Inferior parietal cortex (tissue), 1 donor: ENCODE data around the gene DLEC1.
"Not testable (repeated sequence)": the region's sequence is repeated elsewhere in the genome, so short reads cannot be mapped to it uniquely, and the experiment has no call there.

ENCODE experiments used
- DNase-seq: peaks from one replicate; pipeline ENCODE4 v3.0.0-alpha.2; 2016; ENCODE audit errors: extremely low spot score

The DLEC1 gene

DNA sequence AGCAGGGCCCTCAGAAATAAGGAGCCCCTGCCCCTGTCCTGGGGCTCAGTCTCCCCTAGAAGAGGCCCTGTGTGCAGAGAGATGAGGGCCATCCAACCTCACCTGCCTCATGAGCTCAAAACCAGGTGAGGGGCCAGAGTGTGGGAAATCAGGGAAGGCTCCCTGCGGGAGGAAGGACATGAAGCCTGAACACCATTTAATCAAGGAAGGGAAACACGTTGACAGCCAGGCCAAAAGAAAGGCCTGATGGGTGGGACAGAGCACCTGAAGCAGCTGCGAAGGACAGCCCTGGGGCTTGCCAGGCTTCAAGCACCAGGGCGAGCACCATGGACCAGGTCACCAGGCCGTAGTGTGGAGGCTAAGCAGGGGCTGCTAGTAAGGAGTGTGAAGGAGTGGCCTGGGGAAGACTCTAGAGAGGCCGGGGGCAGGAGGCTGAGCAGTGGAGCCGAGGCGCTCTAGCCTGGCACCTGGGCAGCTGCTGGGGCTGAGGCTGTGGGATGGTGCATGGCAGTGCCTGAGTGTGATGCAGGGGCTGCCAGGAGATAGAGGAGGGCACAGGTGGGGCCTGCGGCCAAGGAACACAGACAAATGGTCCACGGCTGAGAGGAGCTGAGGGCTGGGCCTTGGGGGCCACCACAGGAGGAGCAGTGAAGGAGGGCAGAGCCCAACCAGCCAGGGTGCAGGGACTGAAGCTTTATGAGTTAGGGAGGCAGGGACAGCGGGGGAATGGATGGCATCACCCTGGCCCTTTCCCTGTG is 81.9 kb downstream of the DLEC1 start:
- no peak for DNase-seq

DNA sequence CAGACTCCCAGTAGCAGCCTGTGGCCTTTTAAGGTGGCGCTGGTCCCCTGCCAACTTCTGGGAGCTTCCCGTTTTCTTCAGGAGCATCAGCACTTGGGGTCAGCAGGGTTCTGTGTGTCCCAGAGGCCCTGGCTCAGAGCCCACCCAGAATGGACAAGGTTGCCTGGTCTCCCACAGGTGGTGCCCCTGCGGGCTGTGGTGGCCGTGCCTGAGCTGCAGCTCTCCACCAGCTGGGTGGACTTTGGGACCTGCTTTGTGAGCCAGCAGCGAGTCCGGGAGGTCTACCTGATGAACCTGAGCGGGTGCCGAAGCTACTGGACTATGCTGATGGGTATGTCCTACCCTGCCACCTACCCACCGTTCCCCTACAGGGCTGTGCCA is 82.4 kb downstream of the DLEC1 start:
- DNase-seq, result no peak

- DNase-seq, result no peak
These were observed 82.9 kb downstream of the DLEC1 start for GRCh38 chr3:38121832-38122461.

DNA sequence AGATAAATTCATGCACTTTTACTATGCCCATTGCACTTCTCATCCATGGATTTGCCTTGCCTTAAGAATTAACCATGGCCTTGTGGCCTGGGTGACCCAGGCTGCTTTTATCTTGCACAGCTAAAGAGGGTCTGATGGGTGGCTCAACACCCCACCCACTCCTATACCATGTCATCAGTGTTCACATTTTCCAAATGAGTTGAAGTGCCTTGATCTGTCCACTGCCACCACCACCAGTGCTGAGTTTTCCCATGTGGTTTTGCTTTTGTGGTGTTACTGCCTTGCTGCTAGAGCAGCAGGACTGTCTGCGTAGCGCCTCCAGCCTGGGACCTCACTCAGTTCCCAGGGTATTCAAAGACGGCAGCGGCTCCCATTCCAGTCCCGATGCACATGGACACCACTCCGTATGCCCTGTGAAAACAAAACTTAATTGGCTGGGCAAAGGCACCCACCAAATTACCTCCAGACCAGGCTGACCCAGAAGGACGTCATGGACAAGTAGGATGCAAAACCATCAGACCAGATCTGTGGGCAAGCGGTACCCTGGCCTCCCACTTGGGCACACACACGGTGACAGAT is 83.8 kb downstream of the DLEC1 start:
- no peak for DNase-seq

DNA sequence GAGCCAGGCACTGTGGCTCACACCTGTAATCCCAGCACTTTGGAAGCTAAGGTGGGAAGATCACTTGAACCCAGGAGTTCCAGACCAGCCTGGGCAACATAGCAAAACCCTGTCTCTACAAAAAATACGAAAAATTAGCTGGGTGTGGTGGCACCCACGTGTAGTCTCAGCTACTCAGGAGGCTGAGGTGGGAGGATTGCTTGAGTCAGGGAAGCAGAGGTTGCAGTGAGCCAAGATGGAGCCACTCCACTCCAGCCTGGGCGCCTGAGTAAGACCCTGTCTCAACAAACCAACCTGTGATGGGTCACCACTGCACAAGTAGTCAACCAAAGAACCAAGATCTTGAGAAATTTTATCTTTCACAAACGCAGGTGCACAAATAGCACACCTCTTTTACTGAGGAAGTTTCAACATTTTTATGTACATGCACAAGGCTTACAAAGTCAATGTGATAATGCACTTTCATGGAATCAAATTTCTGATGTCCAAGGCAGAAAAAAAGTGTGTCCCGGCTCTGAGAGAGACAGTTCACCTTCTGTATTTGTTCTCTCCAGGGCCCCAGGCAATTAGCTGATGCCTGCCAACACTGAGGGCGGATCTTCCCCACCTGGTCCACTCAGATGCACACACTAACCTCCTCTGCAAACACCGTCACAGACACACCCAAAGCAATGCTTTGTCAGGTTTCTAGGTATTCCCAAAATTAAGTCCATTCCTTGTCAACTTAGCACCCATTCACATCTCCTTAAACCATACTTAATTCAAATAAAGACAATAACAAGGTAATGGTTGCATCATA is 85.5 kb downstream of the DLEC1 start:
- no peak for DNase-seq

DNA sequence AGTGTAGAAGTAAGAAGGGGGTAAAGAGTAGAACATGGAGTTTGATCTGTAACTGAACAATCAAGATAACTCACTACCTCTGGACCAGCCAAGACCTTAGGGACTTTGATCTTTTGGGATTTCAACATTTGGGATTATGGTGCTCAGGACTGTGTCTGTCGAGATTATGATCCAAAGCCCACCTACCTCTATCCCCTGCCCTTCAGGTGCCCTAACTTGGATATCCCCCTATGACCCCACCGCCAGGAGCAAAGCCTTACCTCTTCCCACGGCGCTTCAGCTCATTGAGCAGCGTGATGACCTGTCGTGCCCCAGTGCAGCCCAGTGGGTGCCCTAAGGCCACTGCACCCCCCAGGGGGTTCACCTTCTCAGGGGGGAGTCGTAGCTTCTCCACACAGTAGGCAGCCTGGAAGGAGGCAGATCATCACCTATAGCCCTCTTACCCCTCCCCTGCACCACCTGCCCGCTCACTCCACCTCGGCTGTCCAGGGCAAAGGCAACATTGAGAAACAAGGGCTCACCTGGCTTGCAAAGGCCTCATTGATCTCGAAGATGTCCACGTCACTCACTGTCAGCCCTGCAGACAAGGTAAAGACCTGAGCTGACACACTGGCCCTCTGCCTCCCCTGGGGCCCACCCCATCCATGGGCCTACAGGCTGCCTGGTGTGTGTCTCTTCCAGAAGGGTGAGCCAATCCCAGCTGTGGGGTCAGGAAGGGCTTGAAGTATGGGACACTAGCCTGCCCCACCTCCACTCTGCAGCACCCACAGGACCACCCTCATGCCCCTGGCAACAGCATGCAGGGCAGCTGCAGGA is 86.5 kb downstream of the DLEC1 start:
- no peak for DNase-seq

DNA sequence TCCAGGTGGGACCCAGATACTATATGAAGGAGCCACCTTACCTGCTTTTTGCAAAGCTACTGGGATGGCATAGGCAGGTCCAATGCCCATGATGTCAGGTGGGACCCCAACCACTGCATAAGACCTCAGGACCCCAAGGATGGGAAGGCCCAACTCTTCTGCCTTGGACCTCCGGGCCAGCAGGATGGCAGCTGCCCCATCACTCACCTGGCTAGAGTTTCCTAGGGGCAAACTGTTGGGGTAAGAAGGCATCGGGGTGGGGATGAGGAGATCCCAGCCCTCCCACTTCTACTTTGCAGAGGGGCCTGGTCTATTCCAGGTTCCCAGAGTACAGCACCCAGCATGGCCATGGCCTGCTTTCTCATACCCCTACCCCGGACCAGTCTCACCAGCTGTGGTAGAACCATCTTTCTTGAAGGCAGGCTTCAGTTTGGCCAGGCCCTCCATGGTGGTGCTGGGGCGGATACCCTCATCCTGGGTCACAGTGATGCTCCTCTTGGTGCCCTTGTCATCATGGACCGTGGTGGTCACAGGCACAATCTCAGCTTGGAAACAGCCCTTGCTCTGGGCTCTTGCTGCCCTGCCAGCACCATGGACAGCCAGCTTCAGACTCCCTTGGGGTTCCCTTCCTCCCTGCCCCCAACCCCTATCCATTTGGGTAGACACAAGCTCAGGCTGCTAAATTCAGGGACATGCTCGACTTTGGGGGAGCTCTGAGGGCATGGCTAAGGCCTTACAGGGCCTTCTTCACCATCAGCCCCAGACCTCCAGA is 87.3 kb downstream of the DLEC1 start:
- DNase-seq, result no peak

DNA sequence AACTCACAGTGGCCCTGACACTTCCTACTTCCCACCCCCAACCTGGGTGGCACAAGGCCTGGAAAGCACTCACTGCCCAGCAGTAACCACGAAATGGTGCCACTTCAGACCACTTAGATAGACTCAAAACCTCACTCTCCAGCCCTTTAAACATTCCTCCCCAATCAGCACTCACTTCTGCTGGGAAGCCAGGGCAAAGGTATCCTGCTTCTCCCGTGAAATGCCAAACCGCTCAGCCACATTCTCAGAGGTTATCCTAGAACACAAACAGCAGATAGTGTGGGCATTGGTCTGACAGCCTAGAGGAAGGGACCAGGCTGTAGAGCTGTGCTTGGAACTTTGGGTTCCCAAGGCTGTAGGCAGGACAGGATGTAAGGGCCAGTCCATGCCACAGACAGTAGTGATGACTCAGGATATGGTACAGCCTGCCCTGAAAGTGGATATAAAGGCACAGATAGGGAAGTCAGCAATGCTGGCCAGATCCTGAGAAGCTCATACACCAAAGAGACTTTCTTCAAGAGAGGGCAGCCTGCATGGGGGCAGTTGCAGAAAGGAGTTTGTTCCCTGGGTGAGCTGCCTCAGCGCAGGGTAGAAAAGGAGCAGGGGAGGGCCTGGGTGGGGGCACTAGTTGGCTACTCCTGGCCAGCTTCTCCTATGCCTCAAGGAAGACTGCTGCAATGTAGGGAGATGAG is 88.7 kb downstream of the DLEC1 start:
- DNase-seq, result no peak

DNA sequence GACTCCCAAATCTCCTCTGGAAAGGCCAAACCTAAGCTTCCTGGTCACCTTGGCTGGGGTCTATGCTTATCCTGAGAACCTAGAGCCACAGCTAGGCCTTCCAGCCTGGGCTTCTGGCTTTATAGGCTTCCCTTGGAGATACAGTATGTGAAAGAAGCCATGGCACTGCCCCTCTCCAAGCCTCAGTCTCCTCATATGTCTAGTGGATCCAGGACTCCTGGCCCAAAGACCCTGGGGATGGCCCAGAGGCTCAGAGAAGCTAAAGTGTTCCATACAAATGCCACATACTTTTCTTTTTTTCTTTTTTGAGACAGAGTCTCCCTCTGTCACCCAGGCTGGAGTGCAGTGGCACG is 89.3 kb downstream of the DLEC1 start:
- no peak for DNase-seq

DNA sequence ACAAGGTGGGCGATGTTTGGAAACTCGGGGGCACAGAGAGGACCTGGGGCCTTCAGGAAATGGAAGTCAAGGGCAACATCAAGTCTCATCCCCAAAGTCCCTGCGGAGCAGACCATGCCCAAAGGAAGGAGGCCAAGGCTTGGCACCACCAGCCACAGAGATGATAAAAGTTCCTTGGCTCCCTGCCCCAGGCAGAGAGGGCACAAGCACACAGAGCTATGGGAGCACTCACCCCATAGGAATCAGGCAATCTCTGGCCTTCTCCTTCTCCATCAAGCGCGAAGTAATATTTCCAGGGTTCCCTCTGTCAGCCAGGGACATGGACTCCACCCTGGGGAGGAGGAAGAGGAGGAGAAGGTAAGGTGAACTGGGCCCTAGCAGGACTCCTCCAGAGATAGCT is 90.0 kb downstream of the DLEC1 start:
- DNase-seq, result no peak

DNA sequence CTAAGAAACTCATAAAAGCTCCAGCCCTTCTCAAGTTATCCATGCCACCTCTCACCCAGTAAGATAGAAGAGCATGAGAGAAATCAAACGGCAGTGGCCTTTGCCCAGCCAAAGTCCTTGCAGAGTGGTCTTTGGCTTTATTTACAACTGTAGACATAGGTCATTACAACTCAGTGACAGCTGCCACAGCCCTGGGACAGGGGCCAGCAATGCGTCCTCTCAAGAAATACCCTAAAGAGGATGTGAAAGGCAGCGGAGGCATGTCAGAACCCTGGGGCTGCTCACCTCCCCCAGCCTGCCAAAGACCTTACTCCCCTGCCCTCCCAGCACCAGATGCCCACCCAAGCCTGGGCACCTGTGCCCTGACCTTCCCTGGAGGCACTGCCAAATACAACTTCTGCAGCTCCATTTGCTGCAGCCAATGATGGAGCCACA is 91.6 kb downstream of the DLEC1 start:
- DNase-seq, result no peak

DNA sequence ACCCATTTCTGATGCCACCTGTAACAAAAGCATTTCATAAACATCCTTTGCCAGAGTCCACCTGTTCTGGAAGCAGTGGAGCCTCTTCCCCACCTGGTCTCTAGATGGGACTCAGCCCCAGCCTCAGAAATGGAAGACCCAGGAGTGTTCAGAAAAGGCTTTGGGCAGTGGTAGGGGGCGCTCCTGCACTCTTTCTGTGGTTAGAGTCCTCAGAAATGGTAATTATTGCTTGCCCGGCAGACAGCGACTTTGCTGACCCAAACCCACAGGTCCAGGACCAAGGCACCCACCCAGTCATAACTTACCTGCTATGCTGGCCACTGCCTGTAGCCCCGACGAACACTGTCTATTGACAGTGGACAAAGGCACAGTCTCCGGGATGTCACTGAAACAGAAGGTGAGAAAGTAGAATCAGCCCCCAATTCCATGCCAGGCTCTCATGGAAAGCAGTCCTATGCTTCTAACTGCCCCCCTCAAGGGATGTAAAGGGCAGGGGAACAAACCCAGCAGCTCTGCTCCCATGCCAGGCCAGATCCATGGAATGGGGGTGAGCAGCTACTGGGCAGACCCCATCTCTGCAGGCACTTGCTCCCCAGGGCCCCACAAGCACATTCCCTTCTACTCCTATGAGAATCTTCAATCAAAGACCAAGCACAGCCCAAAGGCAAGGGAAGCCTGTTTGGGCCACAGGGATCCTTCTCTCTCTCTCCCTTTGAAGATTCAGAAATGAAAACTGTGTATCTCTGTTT is 92.8 kb downstream of the DLEC1 start:
- no peak for DNase-seq

GRCh38 chr3:38133209-38133556 is 94.2 kb downstream of the DLEC1 start:
- no peak for DNase-seq

GRCh38 chr3:38133557-38134405 is 94.8 kb downstream of the DLEC1 start:
- no peak for DNase-seq

- not testable (repeated sequence) for DNase-seq
These were observed 95.6 kb downstream of the DLEC1 start for GRCh38 chr3:38134517-38135143.

DNA sequence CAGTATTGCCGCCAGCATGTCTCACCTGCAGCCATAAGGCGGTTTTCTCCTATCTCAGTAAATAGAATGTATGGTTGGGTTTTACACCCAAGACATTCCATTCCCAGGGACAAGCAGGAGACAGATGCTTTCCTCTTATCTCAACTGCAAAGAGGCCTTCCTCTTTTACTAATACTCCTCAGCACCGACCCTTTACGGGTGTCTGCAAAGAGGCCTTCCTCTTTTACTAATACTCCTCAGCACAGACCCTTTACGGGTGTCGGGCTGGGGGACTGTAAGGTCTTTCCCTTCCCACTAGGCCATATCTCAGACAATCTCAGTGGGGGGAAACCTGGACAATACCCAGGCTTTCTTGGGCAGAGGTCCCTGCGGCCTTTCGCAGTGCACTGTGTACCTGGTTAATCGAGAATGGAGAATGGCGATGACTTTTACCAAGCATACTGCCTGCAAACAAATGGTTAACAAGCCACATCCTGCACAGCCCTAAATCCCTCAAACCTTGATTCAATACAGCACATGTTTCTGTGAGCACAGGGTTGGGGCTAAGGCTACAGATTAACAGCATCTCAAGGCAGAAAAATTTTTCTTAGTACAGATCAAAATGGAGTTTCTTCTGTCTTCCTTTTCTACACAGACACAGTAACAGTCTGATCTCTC is 96.7 kb downstream of the DLEC1 start:
- not testable (repeated sequence) for DNase-seq

DNA sequence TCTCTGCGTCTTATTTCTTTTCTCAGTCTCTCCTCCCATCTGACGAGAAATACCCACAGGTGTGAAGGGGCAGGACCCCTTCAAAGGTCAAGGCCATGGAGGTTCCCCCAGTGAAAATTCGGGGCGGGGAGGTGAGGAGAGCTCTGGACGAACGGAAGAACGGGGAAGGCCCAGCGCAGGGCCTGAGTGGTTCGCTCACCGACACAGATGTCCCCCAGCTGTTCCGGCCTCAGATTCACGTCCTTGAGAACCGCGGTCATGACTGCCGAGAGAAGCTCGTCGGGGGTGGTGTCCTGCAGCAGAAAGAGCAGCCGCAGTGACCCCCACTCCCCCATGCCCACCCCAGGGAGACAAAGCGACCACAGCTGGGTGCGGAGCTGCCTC is 97.4 kb downstream of the DLEC1 start:
- no peak for DNase-seq
